ENCODE results near the gene HIGD1A. TPM values are rescaled to one million over a fixed set of nuclear protein-coding genes. Genes with fewer than 3 reads are reported as not detected.
"Not testable (repeated sequence)": the region's sequence is repeated elsewhere in the genome, so short reads cannot be mapped to it uniquely, and the experiment has no call there.

Gene HIGD1A
- total and polyA plus RNA-seq, 2 of the 4 experiments (the other 2 are of a cell fraction), result 86.6 to 137 TPM

DNA sequence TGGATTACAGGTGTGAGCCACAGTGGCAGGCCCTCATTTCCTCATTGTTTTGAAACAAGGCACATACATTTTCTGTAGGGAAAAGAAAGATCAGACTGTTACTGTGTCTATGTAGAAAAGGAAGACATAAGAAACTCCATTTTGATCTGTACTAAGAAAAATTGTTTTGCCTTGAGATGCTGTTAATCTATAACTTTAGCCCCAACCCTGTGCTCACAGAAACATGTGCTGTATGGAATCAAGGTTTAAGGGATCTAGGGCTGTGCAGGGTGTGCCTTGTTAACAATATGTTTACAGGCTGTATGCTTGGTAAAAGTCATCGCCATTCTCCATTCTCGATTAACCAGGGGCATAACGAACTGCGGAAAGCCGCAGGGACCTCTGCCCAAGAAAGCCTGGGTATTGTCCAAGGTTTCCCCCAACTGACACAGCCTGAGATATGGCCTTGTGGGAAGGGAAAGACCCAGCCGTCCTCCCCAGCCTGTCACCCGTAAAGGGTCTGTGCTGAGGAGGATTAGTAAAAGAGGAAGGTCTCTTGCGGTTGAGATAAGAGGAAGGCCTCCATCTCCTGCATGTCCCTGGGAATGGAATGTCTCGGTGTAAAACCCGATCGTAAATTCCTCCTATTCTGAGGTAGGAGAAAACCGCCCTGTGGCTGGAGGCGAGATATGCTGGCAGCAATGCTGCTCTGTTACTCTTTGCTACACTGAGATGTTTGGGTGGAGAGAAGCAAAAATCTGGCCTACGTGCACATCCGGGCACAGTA is 7.0 kb upstream of the HIGD1A start:
- POLR2A ChIA-PET (ENCODE audit: unreplicated experiment); H2BK15ac ChIP-seq (ENCODE audit: low read depth, low read length); H2BK5ac ChIP-seq (ENCODE audit: low read depth, low read length, poor library complexity, severe bottlenecking); H3K9me1 ChIP-seq (ENCODE audit: insufficient read depth, low read length); H3K9ac ChIP-seq (ENCODE audit: low read depth, low read length); H2AK5ac ChIP-seq (ENCODE audit: low read depth, low read length); H4K5ac ChIP-seq (ENCODE audit: low read depth, low read length); H2AK9ac ChIP-seq (replicated peaks; ENCODE audit: low read depth, low read length, poor library complexity); H2BK120ac ChIP-seq (ENCODE audit: low read depth, low read length); intact Hi-C loops (cut with micrococcal nuclease); dilution Hi-C loops (cut with HindIII; ENCODE audit: low sequenced_read_pairs, unreplicated experiment); in situ Hi-C loops (cut with MboI; ENCODE audit: low sequenced_read_pairs); H3K27me3 ChIP-seq (ENCODE audit: control insufficient read depth, insufficient read depth, low read length); H4K8ac ChIP-seq (ENCODE audit: low read depth in 2 of 2, low read length in 2 of 2); H2BK20ac ChIP-seq (ENCODE audit: low read depth, low read length); H3K9me3 ChIP-seq (ENCODE audit: control insufficient read depth, insufficient read depth, low read length); H3K18ac ChIP-seq (ENCODE audit: low read depth, low read length); H3K27ac ChIP-seq (ENCODE audit: insufficient read depth, low read length); H3K4me3 ChIP-seq (ENCODE audit: insufficient read depth, low read depth, low read length); H2AFZ ChIP-seq (replicated peaks; ENCODE audit: low read length, poor library complexity); H3K4ac ChIP-seq (ENCODE audit: low read depth, low read length); ATAC-seq (ENCODE audit: low read depth); H3K79me1 ChIP-seq (ENCODE audit: low read depth in 1 of 2, low read length in 2 of 2); H4K20me1 ChIP-seq (ENCODE audit: insufficient read depth, low read length); BruUV-seq (replicated peaks); H3K4me1 ChIP-seq (ENCODE audit: control insufficient read depth, insufficient read depth, low read length); H3K56ac ChIP-seq (ENCODE audit: extremely low read depth, insufficient read depth, low read length); H3K36me3 ChIP-seq (ENCODE audit: control insufficient read depth, insufficient read depth, low read length); CTCF ChIA-PET; DNase-seq; H3K4me2 ChIP-seq (ENCODE audit: low read depth, low read length); H3K23ac ChIP-seq (ENCODE audit: low read depth, low read length); H4K91ac ChIP-seq (ENCODE audit: insufficient read depth, low read depth, low read length); H3K14ac ChIP-seq (replicated peaks; ENCODE audit: low read depth, low read length): not testable (repeated sequence)
- 61% methylated on average over 6 of the region's 15 CpGs; no CpG with 5 or more reads in 1 of the 2 experiments for WGBS, 2 experiments (ENCODE audit: extremely low coverage in 2 of 2, insufficient read length in 1 of 2)

DNA sequence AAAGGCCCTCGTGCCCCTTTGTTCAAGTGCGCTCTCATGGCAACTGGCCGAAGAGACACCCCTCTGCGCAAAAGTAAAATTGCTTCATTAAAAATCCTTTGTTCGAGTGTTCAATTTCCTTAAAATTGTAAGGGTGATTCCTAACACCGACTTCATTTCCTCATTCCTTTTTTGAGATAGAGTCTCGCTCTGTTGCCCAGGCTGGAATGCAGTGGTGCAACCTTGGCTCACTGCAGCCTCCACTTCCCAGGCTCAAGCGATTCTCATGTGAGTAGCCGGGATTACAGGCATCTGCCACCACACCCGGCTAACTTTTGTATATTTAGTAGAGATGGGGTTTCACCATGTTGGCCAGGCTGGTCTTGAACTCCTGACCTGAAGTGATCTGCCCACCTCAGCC is 6.4 kb upstream of the HIGD1A start:
- H3K18ac ChIP-seq (ENCODE audit: low read depth, low read length); CTCF ChIA-PET; H3K27ac ChIP-seq (ENCODE audit: insufficient read depth, low read length); H2AFZ ChIP-seq (replicated peaks; ENCODE audit: low read length, poor library complexity); H4K5ac ChIP-seq (ENCODE audit: low read depth, low read length); intact Hi-C loops (cut with micrococcal nuclease); H3K23ac ChIP-seq (ENCODE audit: low read depth, low read length); H2AK9ac ChIP-seq (replicated peaks; ENCODE audit: low read depth, low read length, poor library complexity); in situ Hi-C loops (cut with MboI; ENCODE audit: low sequenced_read_pairs); H2BK15ac ChIP-seq (ENCODE audit: low read depth, low read length); H4K8ac ChIP-seq (ENCODE audit: low read depth in 2 of 2, low read length in 2 of 2); H2BK120ac ChIP-seq (ENCODE audit: low read depth, low read length); POLR2A ChIA-PET (ENCODE audit: unreplicated experiment); H3K4ac ChIP-seq (ENCODE audit: low read depth, low read length); H3K4me2 ChIP-seq (ENCODE audit: low read depth, low read length); H3K4me3 ChIP-seq (ENCODE audit: insufficient read depth, low read depth, low read length); H3K36me3 ChIP-seq (ENCODE audit: control insufficient read depth, insufficient read depth, low read length); H3K79me1 ChIP-seq (ENCODE audit: low read depth in 1 of 2, low read length in 2 of 2); dilution Hi-C loops (cut with HindIII; ENCODE audit: low sequenced_read_pairs, unreplicated experiment); H3K27me3 ChIP-seq (ENCODE audit: control insufficient read depth, insufficient read depth, low read length); DNase-seq; H3K14ac ChIP-seq (replicated peaks; ENCODE audit: low read depth, low read length); H3K9me1 ChIP-seq (ENCODE audit: insufficient read depth, low read length); H4K20me1 ChIP-seq (ENCODE audit: insufficient read depth, low read length); H3K4me1 ChIP-seq (ENCODE audit: control insufficient read depth, insufficient read depth, low read length); BruUV-seq (replicated peaks); H3K9ac ChIP-seq (ENCODE audit: low read depth, low read length); ATAC-seq (ENCODE audit: low read depth); H2BK5ac ChIP-seq (ENCODE audit: low read depth, low read length, poor library complexity, severe bottlenecking); H2BK20ac ChIP-seq (ENCODE audit: low read depth, low read length); H4K91ac ChIP-seq (ENCODE audit: insufficient read depth, low read depth, low read length); H2AK5ac ChIP-seq (ENCODE audit: low read depth, low read length); H3K9me3 ChIP-seq (ENCODE audit: control insufficient read depth, insufficient read depth, low read length); H3K56ac ChIP-seq (ENCODE audit: extremely low read depth, insufficient read depth, low read length): not testable (repeated sequence)
- WGBS, 2 experiments (ENCODE audit: extremely low coverage in 2 of 2, insufficient read length in 1 of 2), result no CpG with 5 or more reads among the region's 10 CpGs

All from IMR-90 (cell line).